ENCODE results near the gene BOLA2B.
"Not testable (repeated sequence)": the region's sequence is repeated elsewhere in the genome, so short reads cannot be mapped to it uniquely, and the experiment has no call there.

The BOLA2B gene

GRCh38 chr16:30186782-30187555, 6.5 kb downstream of the BOLA2B start:
- DNase-seq, result peak; percentile 89 to 90
- Mint-ChIP-seq H3K4me1 (peaks cover 41% of the 10 kb centered on the region), H3K27ac (peak overlapping the region; percentile 98 to 99), H3K9me3 (no peaks in the 10 kb centered on the region), H3K4me3 (peak overlapping the region; percentile 93 to 97), H3K27me3 (no peaks in the 10 kb centered on the region)
- ATAC-seq, result peak; percentile 16

- H3K27ac Mint-ChIP-seq, result peak overlapping the region; percentile 99
- H3K4me1 Mint-ChIP-seq, result peaks cover 44% of the 10 kb centered on the region
- DNase-seq (no peak), ATAC-seq (peak; percentile 0)
- H3K4me3 Mint-ChIP-seq, result peak overlapping the region; percentile 93 to 97
- no peaks in the 10 kb centered on the region for H3K27me3 Mint-ChIP-seq
- H3K9me3 Mint-ChIP-seq, result no peaks in the 10 kb centered on the region
Measured at GRCh38 chr16:30186444-30186781, 7.1 kb downstream of the BOLA2B start.

- peak; percentile 91 to 97 for DNase-seq
- Mint-ChIP-seq H3K9me3 (no peaks in the 10 kb centered on the region), H3K27ac (peak overlapping the region; percentile 99), H3K27me3 (no peaks in the 10 kb centered on the region), H3K4me3 (peak overlapping the region; percentile 93 to 97), H3K4me1 (peaks cover 47% of the 10 kb centered on the region)
- peak; percentile 68 for ATAC-seq
Measured at GRCh38 chr16:30185683-30186421, 7.6 kb downstream of the BOLA2B start.

- Mint-ChIP-seq H3K4me1 (peaks cover 55% of the 10 kb centered on the region), H3K4me3 (peak overlapping the region; percentile 93 to 97), H3K27ac (peak overlapping the region; percentile 99), H3K27me3 (no peaks in the 10 kb centered on the region), H3K9me3 (no peaks in the 10 kb centered on the region)
- ATAC-seq (peak; percentile 19), DNase-seq (peak; percentile 66 to 71)
Measured at GRCh38 chr16:30184891-30185682, 8.4 kb downstream of the BOLA2B start.

- no peaks in the 10 kb centered on the region for H3K9me3 Mint-ChIP-seq
- peak; percentile 78 to 90 for DNase-seq
Measured at GRCh38 chr16:30184096-30184890, 9.2 kb downstream of the BOLA2B start.

GRCh38 chr16:30183233-30184095, 10.0 kb downstream of the BOLA2B start, which contains the start of gene CORO1A:
Gene CORO1A, plus strand, starts transcription at chr16:30183602. Its CDS starts 1,608 bp downstream, at chr16:30185210.
- Mint-ChIP-seq H3K9me3 (no peaks in the 10 kb centered on the region), H3K27ac (peak within 1 kb of the TSS; percentile 99), H3K4me1 (peaks cover 57% of the 10 kb centered on the region), H3K27me3 (no peaks in the 10 kb centered on the region), H3K4me3 (peak within 1 kb of the TSS; percentile 93 to 97)
- ATAC-seq (peak; percentile 51), DNase-seq (peak; percentile 87 to 90)

More at GRCh38 chr16:30184096-30184890, 9.2 kb downstream of the BOLA2B start:
- Mint-ChIP-seq H3K4me3 (peak overlapping the region; percentile 93 to 97), H3K4me1 (peaks cover 57% of the 10 kb centered on the region), H3K27me3 (no peaks in the 10 kb centered on the region), H3K27ac (peak overlapping the region; percentile 99)
- peak; percentile 47 for ATAC-seq

GRCh38 chr16:30180741-30181140, 12.7 kb downstream of the BOLA2B start:
- peaks cover 31% of the 10 kb centered on the region for H3K4me1 Mint-ChIP-seq
- no peaks in the 10 kb centered on the region for H3K27me3 Mint-ChIP-seq
- ATAC-seq (no peak), DNase-seq (no peak)
- H3K4me3 Mint-ChIP-seq, result no peak overlapping the region
- H3K27ac Mint-ChIP-seq, result no peak overlapping the region
- no peaks in the 10 kb centered on the region for H3K9me3 Mint-ChIP-seq

GRCh38 chr16:30179931-30180330, 13.5 kb downstream of the BOLA2B start:
- H3K27me3 Mint-ChIP-seq, result no peaks in the 10 kb centered on the region
- peaks cover 30% of the 10 kb centered on the region for H3K4me1 Mint-ChIP-seq
- H3K27ac Mint-ChIP-seq, result peak overlapping the region in 1 of 2 donors; percentile 37
- no peak for ATAC-seq
- no peaks in the 10 kb centered on the region for H3K9me3 Mint-ChIP-seq
- H3K4me3 Mint-ChIP-seq, result no peak overlapping the region
- no peak for DNase-seq

- Mint-ChIP-seq H3K4me1 (peaks cover 25% of the 10 kb centered on the region), H3K9me3 (no peaks in the 10 kb centered on the region), H3K4me3 (no peak overlapping the region), H3K27me3 (no peaks in the 10 kb centered on the region), H3K27ac (no peak overlapping the region)
- ATAC-seq (no peak), DNase-seq (no peak)
Measured at GRCh38 chr16:30179195-30179594, 14.3 kb downstream of the BOLA2B start.

- H3K4me1 Mint-ChIP-seq, result peaks cover 15% of the 10 kb centered on the region
- H3K27ac Mint-ChIP-seq, ATAC-seq, DNase-seq, H3K27me3 Mint-ChIP-seq, H3K9me3 Mint-ChIP-seq, H3K4me3 Mint-ChIP-seq: not testable (repeated sequence)
Measured at GRCh38 chr16:30176876-30177275, 16.6 kb downstream of the BOLA2B start.

- Mint-ChIP-seq H3K27ac (no peak overlapping the region), H3K4me1 (no peaks in the 10 kb centered on the region), H3K27me3 (no peaks in the 10 kb centered on the region), H3K4me3 (no peak overlapping the region), H3K9me3 (no peaks in the 10 kb centered on the region)
- ATAC-seq (no peak), DNase-seq (no peak)
Measured at GRCh38 chr16:30173054-30173453, 20.4 kb downstream of the BOLA2B start.

GRCh38 chr16:30170145-30170544, 23.3 kb downstream of the BOLA2B start:
- not testable (repeated sequence) for H3K27me3 Mint-ChIP-seq, H3K9me3 Mint-ChIP-seq, DNase-seq, ATAC-seq, H3K27ac Mint-ChIP-seq, H3K4me3 Mint-ChIP-seq
- H3K4me1 Mint-ChIP-seq, result peaks cover 23% of the 10 kb centered on the region

GRCh38 chr16:30169416-30169815, 24.1 kb downstream of the BOLA2B start:
- H3K4me1 Mint-ChIP-seq, result peaks cover 29% of the 10 kb centered on the region
- H3K27ac Mint-ChIP-seq, ATAC-seq, H3K9me3 Mint-ChIP-seq, H3K27me3 Mint-ChIP-seq, DNase-seq, H3K4me3 Mint-ChIP-seq: not testable (repeated sequence)

- not testable (repeated sequence) for H3K9me3 Mint-ChIP-seq, DNase-seq, H3K27me3 Mint-ChIP-seq, H3K4me3 Mint-ChIP-seq, H3K27ac Mint-ChIP-seq, ATAC-seq
- H3K4me1 Mint-ChIP-seq, result peaks cover 29% of the 10 kb centered on the region
Measured at GRCh38 chr16:30168746-30169145, 24.7 kb downstream of the BOLA2B start.

All from stimulated activated naive CD8-positive, alpha-beta T cell treated with anti-CD3 and anti-CD28 coated beads, Interleukin-15, amount 100 ng/mL, for 72 hours (primary cell).